HepG2 (cell line): ENCODE results near the gene MGLL. TPM values are rescaled to one million over a fixed set of nuclear protein-coding genes. Genes with fewer than 3 reads are reported as not detected.
A peak's percentile ranks its signal among the peaks of the same experiment; 100 is the strongest.

Experiments
- ATAC-seq: fragments of 200-7000 bp; cut with Tn5 transposase; 3 replicates; pipeline ENCODE4 v1.9.1; 2020; ENCODE audit warnings: mild to moderate bottlenecking, moderate library complexity
- BruUV-seq: library from RNA; stranded (reverse); fragments of 400-500 nt; replicated peaks from 2 replicates; lab custom pipeline; 2021; lab: Mats Ljungman, UMichigan
- CTCF ChIA-PET: fragments of 300-600 bp; formaldehyde crosslinking; extraction: SDS; loops from one replicate; lab custom pipeline; 2021; ENCODE audit warnings: low total read pairs, inconsistent platforms, low intra/inter-chr PET ratio; lab: Yijun Ruan, JAX
- POLR2A ChIA-PET: fragments of 350-600 bp; sonication (Branson Sonifier 250); formaldehyde crosslinking; loops from one replicate; lab custom pipeline; 2020; ENCODE audit warnings: antibody characterized with exemption, inconsistent platforms; lab: Yijun Ruan, JAX
- DNase-seq: peaks from one replicate; pipeline ENCODE4 v3.0.0-alpha.2; 2015; ENCODE audit warnings: low spot score
- FAIRE-seq: peaks from 3 replicates; lab custom pipeline; 2011; peaks lifted over from hg19 to GRCh38; lab: Jason Lieb, UNC
- H2AFZ ChIP-seq: one replicate; pipeline ENCODE4 v1.6.1; 2011; ENCODE audit warnings: low read length, inconsistent platforms
- H3K27ac ChIP-seq: fragments of 300-600 bp; 3 replicates; pipeline ENCODE4 v1.8.0; 2011; ENCODE audit warnings: mixed run types, mild to moderate bottlenecking, mixed read lengths, low read length, inconsistent platforms; ENCODE audit not compliant: insufficient read depth; ENCODE audit errors: extremely low read length
- H3K27me3 ChIP-seq, 2 experiments: fragments of 200-600 bp in 1 of 2; 2 replicates in 1 of 2; 3 replicates in 1 of 2; pipeline versions ENCODE4 v1.6.0 to v1.8.0; 2011; ENCODE audit warnings: low read length in 2 of 2, mild to moderate bottlenecking in 2 of 2, moderate library complexity in 2 of 2, inconsistent platforms in 1 of 2; ENCODE audit not compliant: insufficient read depth in 2 of 2, control insufficient read depth in 1 of 2
- H3K36me3 ChIP-seq, 2 experiments: fragments of 200-600 bp in 1 of 2; replicated peaks in 1 of 2; 2 replicates in 1 of 2; 3 replicates in 1 of 2; pipeline versions ENCODE4 v1.5.1 to v1.8.0; 2011; ENCODE audit warnings: low read length in 2 of 2, inconsistent platforms in 1 of 2; ENCODE audit not compliant: insufficient read depth in 2 of 2, control insufficient read depth in 1 of 2
- H3K4me1 ChIP-seq: 2 replicates; pipeline ENCODE4 v1.5.1; 2012; ENCODE audit warnings: low read length, inconsistent platforms; ENCODE audit not compliant: insufficient read depth
- H3K4me2 ChIP-seq: 2 replicates; pipeline ENCODE4 v1.6.0; 2011; ENCODE audit warnings: low read depth, low read length, inconsistent platforms
- H3K4me3 ChIP-seq, 3 experiments: fragments of 200-600 bp in 1 of 3; sonication (generic), shearing (Covaris generic) in 1 of 3; replicated peaks in 1 of 3; 2 replicates each; pipeline ENCODE4 v1.5.1; 2011 to 2016; ENCODE audit warnings: low read length in 3 of 3, inconsistent platforms in 2 of 3, low read depth in 2 of 3, mild to moderate bottlenecking in 2 of 3, control low read depth in 1 of 3, mixed read lengths in 1 of 3; ENCODE audit not compliant: insufficient read depth in 1 of 3
- H3K79me2 ChIP-seq: one replicate; pipeline ENCODE4 v1.6.1; 2011; ENCODE audit warnings: low read length, inconsistent platforms; ENCODE audit not compliant: insufficient read depth
- H3K9ac ChIP-seq: 2 replicates; pipeline ENCODE4 v1.6.0; 2011; ENCODE audit warnings: mild to moderate bottlenecking, low read depth, low read length, inconsistent platforms; ENCODE audit not compliant: insufficient read depth
- H3K9me3 ChIP-seq: 2 replicates; pipeline ENCODE4 v1.5.1; 2012; ENCODE audit warnings: mild to moderate bottlenecking, low read length
- H4K20me1 ChIP-seq: 2 replicates; pipeline ENCODE4 v1.6.0; 2011; ENCODE audit warnings: inconsistent platforms, mild to moderate bottlenecking, low read length, moderate library complexity; ENCODE audit not compliant: insufficient read depth
- CC2D1A ChIP-seq: sonication (generic); formaldehyde crosslinking; IDR thresholded peaks from 2 replicates; pipeline ENCODE4 v1.8.1; 2023; ENCODE audit warnings: mild to moderate bottlenecking, missing genetic modification reagents
- EP300 ChIP-seq, 3 experiments: sonication (generic) in 1 of 3; formaldehyde crosslinking in 1 of 3; IDR thresholded peaks; 2 replicates each; pipeline versions ENCODE4 v1.5.1 to v1.6.1; 2011 to 2020; ENCODE audit warnings: low read depth in 2 of 3, low read length in 2 of 3, borderline replicate concordance in 1 of 3, improper control_type of control experiment in 1 of 3, mild to moderate bottlenecking in 1 of 3, missing genetic modification reagents in 1 of 3, moderate library complexity in 1 of 3
- EZH2 ChIP-seq: conservative IDR thresholded peaks from 2 replicates; pipeline ENCODE4 v1.6.1; 2012; ENCODE audit warnings: mild to moderate bottlenecking, low read depth, low read length, moderate library complexity
- FOSL2 ChIP-seq: sonication (generic); formaldehyde crosslinking; IDR thresholded peaks from 2 replicates; pipeline ENCODE4 v1.4.0; 2020; ENCODE audit warnings: missing genetic modification reagents
- MED1 ChIP-seq: sonication (generic); formaldehyde crosslinking; IDR thresholded peaks from 2 replicates; pipeline ENCODE4 v1.4.0; 2020; ENCODE audit warnings: missing genetic modification reagents
- NFKB2 ChIP-seq: sonication (generic); formaldehyde crosslinking; IDR thresholded peaks from 2 replicates; pipeline ENCODE4 v1.4.0; 2020; ENCODE audit warnings: missing genetic modification reagents, borderline replicate concordance
- NR0B2 ChIP-seq: sonication (generic); formaldehyde crosslinking; IDR thresholded peaks from 2 replicates; pipeline ENCODE4 v1.4.0; 2020; ENCODE audit warnings: mild to moderate bottlenecking, missing genetic modification reagents
- PITX1 ChIP-seq: sonication (generic); formaldehyde crosslinking; IDR thresholded peaks from 2 replicates; pipeline ENCODE4 v1.5.1; 2020; ENCODE audit warnings: mild to moderate bottlenecking, missing genetic modification reagents
- POGK ChIP-seq: sonication (generic); formaldehyde crosslinking; conservative IDR thresholded peaks from 2 replicates; pipeline ENCODE4 v1.8.0; 2022; ENCODE audit warnings: mild to moderate bottlenecking, moderate library complexity, missing genetic modification reagents
- RELA ChIP-seq: sonication (generic); formaldehyde crosslinking; IDR thresholded peaks from 2 replicates; pipeline ENCODE4 v1.4.0; 2020; ENCODE audit warnings: missing genetic modification reagents
- SMAD1 ChIP-seq: sonication (generic); formaldehyde crosslinking; IDR thresholded peaks from 2 replicates; pipeline ENCODE4 v1.4.0; 2020; ENCODE audit warnings: missing genetic modification reagents, low read depth, mild to moderate bottlenecking, borderline replicate concordance
- TFDP1 ChIP-seq: IDR thresholded peaks from 2 replicates; pipeline ENCODE4 v1.6.1; 2016; ENCODE audit warnings: missing compliant biosample characterization, missing genetic modification reagents, borderline replicate concordance
- ZGPAT ChIP-seq: IDR thresholded peaks from 2 replicates; pipeline ENCODE4 v1.6.1; 2016; ENCODE audit warnings: mild to moderate bottlenecking
- ZMYM2 ChIP-seq: sonication (generic); formaldehyde crosslinking; IDR thresholded peaks from 2 replicates; pipeline ENCODE4 v1.8.0; 2022; ENCODE audit warnings: mild to moderate bottlenecking, missing genetic modification reagents
- ZNF512 ChIP-seq: sonication (generic); formaldehyde crosslinking; IDR thresholded peaks from 2 replicates; pipeline ENCODE4 v1.4.0; 2020; ENCODE audit warnings: mild to moderate bottlenecking, missing genetic modification reagents
- WGBS: methylation state at CpG from one replicate; pipeline ENCODE4 v1.1.6; 2017; ENCODE audit warnings: low lambda C conversion rate; 5-methylcytosine and 5-hydroxymethylcytosine counted together
- in situ Hi-C: cut with HindIII; loops from 2 replicates; pipeline ENCODE4 v1.10.0; 2017; ENCODE audit warnings: low pct_unique_long_range_greater_than_20kb; ENCODE audit not compliant: extremely low pct_ligation_motif_present
- intact Hi-C: fragments of 100-400 bp; cut with micrococcal nuclease; formaldehyde crosslinking; loops from one replicate; pipeline ENCODE4 v1.10.0; 2022; ENCODE audit not compliant: unreplicated experiment
- polyA plus RNA-seq, 8 experiments: library from polyadenylated mRNA; depleted of rRNA in 3 of 8; stranded (reverse) in 7 of 8; unstranded in 1 of 8; fragments of >200 nt; fragmentation: Illumina TruSeq in 4 of 8; extraction: Trizol in 4 of 8; gene quantifications; 2 replicates each; pipeline versions ENCODE4 v1.2.1 to v1.2.3, GENCODE V29; 2011 to 2016; ENCODE audit warnings: low read depth in 4 of 8, missing spikeins in 1 of 8, mixed read lengths in 1 of 8; ENCODE audit not compliant: insufficient read depth in 1 of 8
- total RNA-seq, 5 experiments: library from RNA; depleted of rRNA; stranded (reverse); fragments of >200 nt; fragmentation: Illumina TruSeq; extraction: Trizol; gene quantifications; 2 replicates each; pipeline ENCODE4 v1.2.3, GENCODE V29; 2016; ENCODE audit warnings: low read depth in 1 of 5

The MGLL gene
- total and polyA plus RNA-seq, 2 of the 13 experiments (the other 11 are each of a cell fraction or from before 2014, with no cell fraction given): not detected

GRCh38 chr3:127661600-127661999 is 160.7 kb downstream of the MGLL start (continued):
- TF ChIP-seq NR0B2 (CRISPR knock-in tag) (no peak), ZMYM2 (no peak), RELA (CRISPR knock-in tag) (no peak)

GRCh38 chr3:127660621-127661251 is 161.6 kb downstream of the MGLL start:
- Histone ChIP-seq H3K79me2 (no peaks in the 10 kb centered on the region), H3K27ac (no peak overlapping the region), H3K4me1 (no peaks in the 10 kb centered on the region; the same call in 1 of the 2 replicates), H4K20me1 (no peaks in the 10 kb centered on the region), H3K36me3 (peaks cover 4 to 9% of the 10 kb centered on the region in 2 experiments; a peak in 3 of 5 replicates), H3K4me2 (no peak overlapping the region), H3K9me3 (no peaks in the 10 kb centered on the region), H3K4me3 (no peak overlapping the region), H3K27me3 (no peaks in the 10 kb centered on the region), H2AFZ (no peak overlapping the region), H3K9ac (no peak overlapping the region)
- DNase-seq: no peak
- ChIA-PET CTCF (no interaction called here), POLR2A (no interaction called here)
- BruUV-seq: TSS peak; percentile 67
- in situ Hi-C loops: no loop called here
- 89% methylated on average over 8 of the region's 10 CpGs for WGBS
- no peak for ATAC-seq
- intact Hi-C loops: no loop called here
- FAIRE-seq: no peak
- TF ChIP-seq SMAD1 (CRISPR knock-in tag): no peak
- TF ChIP-seq ZNF512 (CRISPR knock-in tag): no peak
- no peak for TF ChIP-seq NFKB2 (CRISPR knock-in tag)
- TF ChIP-seq PITX1 (CRISPR knock-in tag): no peak
- no peak for TF ChIP-seq MED1 (CRISPR knock-in tag)
- no peak for TF ChIP-seq ZGPAT (CRISPR knock-in tag)
- no peak for TF ChIP-seq EP300 (IDR thresholded peaks at IDR 0.05; ENCODE audit: low read depth in 2 of 2, low read length in 2 of 2)
- no peak for TF ChIP-seq EP300 (CRISPR knock-in tag; IDR thresholded peaks at IDR 0.05; ENCODE audit: borderline replicate concordance)
- no peak for TF ChIP-seq CC2D1A (CRISPR knock-in tag)
- TF ChIP-seq FOSL2: no peak
- TF ChIP-seq EZH2: no peak
- no peak for TF ChIP-seq TFDP1
- no peak for TF ChIP-seq POGK (CRISPR knock-in tag)
